HG03469 (cell line): ENCODE results near the gene MAP1LC3A.

Experiments used
- ATAC-seq: cut with Tn5 transposase; IDR thresholded peaks from one replicate; pipeline ENCODE4 v1.9.1; 2021; ENCODE audit warnings: mild to moderate bottlenecking, moderate library complexity, moderate number of reproducible peaks; ENCODE audit not compliant: unreplicated experiment

MAP1LC3A gene

GRCh38 chr20:34528921-34529297 lies 29.6 kb upstream of the MAP1LC3A start:
- no peak for ATAC-seq

- ATAC-seq, result no peak
Observed at GRCh38 chr20:34529742-34530141, 28.8 kb upstream of the MAP1LC3A start.

- no peak for ATAC-seq
Observed at GRCh38 chr20:34530342-34530741, 28.2 kb upstream of the MAP1LC3A start.

- no peak for ATAC-seq
Observed at GRCh38 chr20:34531608-34532265, 26.8 kb upstream of the MAP1LC3A start.

GRCh38 chr20:34532320-34532719 lies 26.2 kb upstream of the MAP1LC3A start:
- no peak for ATAC-seq

GRCh38 chr20:34532756-34533155 lies 25.8 kb upstream of the MAP1LC3A start:
- no peak for ATAC-seq

- ATAC-seq, result no peak
Observed at GRCh38 chr20:34534391-34535165, 23.9 kb upstream of the MAP1LC3A start.

- no peak for ATAC-seq
Observed at GRCh38 chr20:34535301-34535840, 23.1 kb upstream of the MAP1LC3A start.

GRCh38 chr20:34535857-34536256 lies 22.7 kb upstream of the MAP1LC3A start:
- ATAC-seq, result no peak

- ATAC-seq, result no peak
Observed at GRCh38 chr20:34536798-34537394, 21.6 kb upstream of the MAP1LC3A start.

- no peak for ATAC-seq
Observed at GRCh38 chr20:34537651-34538050, 20.9 kb upstream of the MAP1LC3A start.

GRCh38 chr20:34538671-34539123 lies 19.8 kb upstream of the MAP1LC3A start:
- no peak for ATAC-seq

- no peak for ATAC-seq
Observed at GRCh38 chr20:34539756-34540155, 18.8 kb upstream of the MAP1LC3A start.

- ATAC-seq, result no peak
Observed at GRCh38 chr20:34540596-34541263, 17.8 kb upstream of the MAP1LC3A start.

- ATAC-seq, result no peak
Observed at GRCh38 chr20:34541264-34541901, 17.1 kb upstream of the MAP1LC3A start.

- ATAC-seq, result no peak
Observed at GRCh38 chr20:34541917-34542316, 16.6 kb upstream of the MAP1LC3A start.

GRCh38 chr20:34542439-34542838 lies 16.1 kb upstream of the MAP1LC3A start:
- no peak for ATAC-seq

GRCh38 chr20:34543463-34544056 lies 15.0 kb upstream of the MAP1LC3A start:
- no peak for ATAC-seq

- ATAC-seq, result no peak
Observed at GRCh38 chr20:34544109-34544796, 14.3 kb upstream of the MAP1LC3A start.

GRCh38 chr20:34546751-34547181 lies 11.8 kb upstream of the MAP1LC3A start:
- no peak for ATAC-seq
